Thyroid gland (tissue), 4 donors: ENCODE data around the gene SLC18A2. TPM values are rescaled to one million over a fixed set of nuclear protein-coding genes. Genes with fewer than 3 reads are reported as not detected.

ENCODE experiments used
- DNase-seq, 2 donors: peaks; one replicate each; pipeline ENCODE4 v3.0.0-alpha.2; 2019
- H3K27ac ChIP-seq, 3 donors: fragments of 200-600 bp; sonication (generic); 1 replicate in 2 of 3; 2 replicates in 1 of 3; pipeline ENCODE4 v1.5.1; 2016 to 2019; ENCODE audit warnings: mild to moderate bottlenecking in 1 of 3, moderate library complexity in 1 of 3
- H3K27me3 ChIP-seq: fragments of 200-600 bp; sonication (generic); one replicate; pipeline ENCODE4 v1.5.1; 2019
- H3K36me3 ChIP-seq, 2 donors: fragments of 200-600 bp; sonication (generic); one replicate each; pipeline ENCODE4 v1.5.1; 2016 to 2019
- H3K4me1 ChIP-seq, 2 donors: fragments of 200-600 bp; sonication (generic); one replicate each; pipeline ENCODE4 v1.5.1; 2017 to 2019
- H3K4me3 ChIP-seq, 3 donors: fragments of 200-600 bp; sonication (generic); replicated peaks in 1 of 3; 1 replicate in 2 of 3; 2 replicates in 1 of 3; pipeline ENCODE4 v1.5.1; 2016; ENCODE audit warnings: mild to moderate bottlenecking in 1 of 3
- H3K9me3 ChIP-seq: fragments of 200-600 bp; sonication (generic); one replicate; pipeline ENCODE4 v1.5.1; 2017
- POLR2A ChIP-seq, 2 donors: fragments of 450-650 bp; IDR thresholded peaks; one replicate each; pipeline ENCODE4 v1.6.1; 2017; ENCODE audit warnings: antibody characterized with exemption in 2 of 2, mild to moderate bottlenecking in 2 of 2, moderate library complexity in 1 of 2
- WGBS, 2 donors: methylation state at CpG; one replicate each; pipeline ENCODE4 v1.1.5; 2017; 5-methylcytosine and 5-hydroxymethylcytosine counted together
- intact Hi-C: fragments of 100-400 bp; cut with DNase I; formaldehyde crosslinking; loops from one replicate; pipeline ENCODE4 v1.15.1; 2023
- total RNA-seq, 4 donors: library from RNA; depleted of rRNA; stranded (reverse); fragments of >200 nt; gene quantifications; one replicate each; pipeline ENCODE4 v1.2.3, GENCODE V29; 2016
- TF ChIP-seq, protein P1 (sequence below), 6 experiments: fragments of 200-600 bp in 3 of 6; fragments of 450-650 bp in 3 of 6; sonication (generic) in 3 of 6; IDR thresholded peaks; one replicate each; pipeline ENCODE4 v1.5.1; 2016 to 2019; ENCODE audit warnings: antibody characterized with exemption in 6 of 6, mild to moderate bottlenecking in 2 of 6, inconsistent platforms in 1 of 6, moderate library complexity in 1 of 6

The SLC18A2 gene
- under 1 TPM in 1 of 4 donors, not detected in 3; 0.13 TPM for total RNA-seq

DNA sequence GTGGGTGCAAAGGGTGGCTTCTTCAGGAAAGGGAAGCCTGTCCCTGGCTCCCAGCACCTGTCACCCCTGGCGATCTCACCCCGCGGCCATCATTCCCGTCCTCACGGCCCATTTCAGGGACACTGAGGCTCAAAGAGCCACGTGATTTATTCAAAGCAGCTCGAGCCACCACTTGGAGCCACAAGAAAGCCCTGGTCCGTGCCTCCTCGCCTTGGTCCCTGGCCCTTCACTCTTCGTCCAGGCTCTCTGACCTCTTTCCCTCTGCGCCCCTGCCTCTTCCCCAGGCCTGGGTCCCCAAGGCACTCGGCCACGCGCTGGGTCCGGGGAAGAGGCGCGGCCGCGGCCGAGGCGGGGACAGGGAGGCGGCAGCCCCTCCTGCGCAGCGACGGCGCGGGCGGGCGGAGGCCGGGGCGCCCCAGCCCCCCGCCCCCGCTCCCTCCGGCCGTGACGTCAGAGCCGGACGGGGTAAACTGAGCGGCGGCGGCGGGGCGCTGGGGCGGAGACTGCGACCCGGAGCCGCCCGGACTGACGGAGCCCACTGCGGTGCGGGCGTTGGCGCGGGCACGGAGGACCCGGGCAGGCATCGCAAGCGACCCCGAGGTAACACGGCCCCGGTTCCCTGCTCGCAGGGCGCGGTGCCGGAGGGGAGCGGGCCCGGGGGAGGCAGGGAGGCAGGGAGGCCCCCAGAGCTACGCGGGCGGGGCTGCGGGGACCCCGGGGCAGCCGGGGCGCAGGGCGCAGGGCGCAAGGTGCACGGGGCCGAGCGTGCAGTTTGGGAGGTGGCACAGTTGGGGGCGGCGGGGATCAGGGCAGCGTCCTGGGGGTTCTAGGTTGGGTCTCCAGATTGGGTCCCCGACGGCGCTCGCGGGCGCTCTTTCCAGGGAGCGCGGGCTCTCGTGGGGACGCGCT, at the start of gene SLC18A2:
TSS of gene SLC18A2 (plus strand) at position 494 of the 909 bp plus-strand sequence. CDS start 580 bp downstream, outside the sequence.
- Histone ChIP-seq H3K4me1 (peaks cover 0 to 16% of the 10 kb centered on the region in 2 donors), H3K27ac (no peak within 1 kb of the TSS), H3K4me3 (no peak within 1 kb of the TSS), H3K36me3 (no peaks in the 10 kb centered on the region), H3K9me3 (no peaks in the 10 kb centered on the region), H3K27me3 (peaks cover 15% of the 10 kb centered on the region)
- DNase-seq = no peak
- WGBS, 2 donors = 3 to 4% methylated on average over 27 to 35 of the region's 93 CpGs
- intact Hi-C loops = no loop called here
- TF ChIP-seq, protein P1, sequence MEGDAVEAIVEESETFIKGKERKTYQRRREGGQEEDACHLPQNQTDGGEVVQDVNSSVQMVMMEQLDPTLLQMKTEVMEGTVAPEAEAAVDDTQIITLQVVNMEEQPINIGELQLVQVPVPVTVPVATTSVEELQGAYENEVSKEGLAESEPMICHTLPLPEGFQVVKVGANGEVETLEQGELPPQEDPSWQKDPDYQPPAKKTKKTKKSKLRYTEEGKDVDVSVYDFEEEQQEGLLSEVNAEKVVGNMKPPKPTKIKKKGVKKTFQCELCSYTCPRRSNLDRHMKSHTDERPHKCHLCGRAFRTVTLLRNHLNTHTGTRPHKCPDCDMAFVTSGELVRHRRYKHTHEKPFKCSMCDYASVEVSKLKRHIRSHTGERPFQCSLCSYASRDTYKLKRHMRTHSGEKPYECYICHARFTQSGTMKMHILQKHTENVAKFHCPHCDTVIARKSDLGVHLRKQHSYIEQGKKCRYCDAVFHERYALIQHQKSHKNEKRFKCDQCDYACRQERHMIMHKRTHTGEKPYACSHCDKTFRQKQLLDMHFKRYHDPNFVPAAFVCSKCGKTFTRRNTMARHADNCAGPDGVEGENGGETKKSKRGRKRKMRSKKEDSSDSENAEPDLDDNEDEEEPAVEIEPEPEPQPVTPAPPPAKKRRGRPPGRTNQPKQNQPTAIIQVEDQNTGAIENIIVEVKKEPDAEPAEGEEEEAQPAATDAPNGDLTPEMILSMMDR (IDR thresholded peaks at IDR 0.05) = no peak
- no peak for TF ChIP-seq POLR2A (IDR thresholded peaks at IDR 0.05)

DNA sequence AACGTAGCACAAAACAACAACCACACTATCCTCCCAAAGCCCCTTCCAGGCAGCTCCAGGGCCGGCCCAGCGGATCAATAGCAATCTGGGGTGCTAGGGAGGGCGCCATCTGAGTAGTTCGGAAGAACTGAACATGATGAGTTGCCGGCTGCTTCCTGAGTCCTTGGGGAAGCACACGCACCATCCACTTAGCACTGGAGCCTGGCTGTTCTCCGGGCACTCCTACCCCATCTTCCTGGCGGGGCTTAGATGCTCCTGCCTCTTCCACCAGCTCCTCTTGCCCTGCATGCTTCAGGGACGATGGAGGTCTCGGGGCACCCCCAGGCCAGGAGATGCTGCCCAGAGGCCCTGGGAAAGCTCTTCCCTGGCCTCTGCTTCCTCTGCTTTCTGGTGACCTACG, 43.7 kb upstream of the SLC18A2 start, which contains the start of gene KCNK18:
TSS of gene KCNK18 (plus strand) at position 301 of the 400 bp plus-strand sequence. CDS start at position 301, 0 bp downstream.
- Histone ChIP-seq H3K4me3 (no peak within 1 kb of the TSS), H3K27me3 (no peaks in the 10 kb centered on the region), H3K9me3 (no peaks in the 10 kb centered on the region), H3K27ac (no peak within 1 kb of the TSS), H3K36me3 (no peaks in the 10 kb centered on the region), H3K4me1 (no peaks in the 10 kb centered on the region)
- no peak for DNase-seq
- intact Hi-C loops = no loop called here
- TF ChIP-seq, protein P1 (IDR thresholded peaks at IDR 0.05) = no peak
- TF ChIP-seq POLR2A (IDR thresholded peaks at IDR 0.05) = no peak
- 83 to 88% methylated on average over 10 to 12 of the region's 12 CpGs for WGBS, 2 donors

DNA sequence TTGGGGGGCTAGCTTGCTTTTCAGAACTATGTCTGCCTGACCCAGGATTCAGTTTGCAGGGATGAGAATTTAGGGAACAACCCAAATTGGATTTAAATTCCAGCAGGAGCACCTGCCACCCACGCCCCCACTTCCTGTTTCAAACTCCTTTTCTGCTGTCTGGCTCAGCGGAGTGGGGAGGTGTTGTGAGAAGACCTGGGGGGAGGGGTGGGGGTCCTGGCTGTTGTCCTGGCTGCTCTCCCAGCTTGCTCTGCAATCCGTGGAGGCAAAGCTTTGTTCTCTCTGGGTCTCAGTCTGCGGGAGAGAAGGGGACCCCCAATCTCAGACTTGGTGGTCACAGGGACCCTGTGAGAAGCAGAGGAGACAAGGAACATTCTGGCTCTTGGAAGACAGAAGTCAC, 42.8 kb upstream of the SLC18A2 start:
- H3K27me3 ChIP-seq = no peaks in the 10 kb centered on the region
- H3K4me1 ChIP-seq = no peaks in the 10 kb centered on the region
- no peak overlapping the region for H3K27ac ChIP-seq
- WGBS, 2 donors = 19 to 29% methylated on average over 4 of the region's 4 CpGs
- TF ChIP-seq, protein P1 (IDR thresholded peaks at IDR 0.05) = no peak
- no peak for TF ChIP-seq POLR2A (IDR thresholded peaks at IDR 0.05)
- H3K36me3 ChIP-seq = no peaks in the 10 kb centered on the region
- no peak for DNase-seq
- intact Hi-C loops = no loop called here
- no peak overlapping the region for H3K4me3 ChIP-seq
- no peaks in the 10 kb centered on the region for H3K9me3 ChIP-seq

DNA sequence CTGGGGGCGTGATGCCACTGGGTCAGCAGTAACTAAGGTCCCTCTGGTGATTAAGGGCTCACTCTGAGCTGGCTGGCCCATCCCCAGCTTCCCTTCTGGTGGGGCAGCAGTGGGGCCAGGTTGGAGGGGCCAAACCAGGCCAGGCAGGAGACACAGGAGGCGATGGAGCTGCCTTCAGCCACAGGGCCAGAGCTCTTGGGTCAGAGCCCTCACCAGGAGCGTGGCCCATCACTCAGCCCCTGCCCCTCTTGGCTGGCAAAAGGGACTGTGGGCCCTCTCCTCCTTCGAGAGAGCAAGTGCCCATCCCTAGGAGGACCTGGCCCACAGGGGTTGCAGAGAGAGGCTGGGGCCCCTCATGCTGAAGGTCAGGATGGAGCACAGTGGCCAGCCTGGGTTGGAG, 39.1 kb upstream of the SLC18A2 start:
- Histone ChIP-seq H3K27me3 (no peaks in the 10 kb centered on the region), H3K4me3 (no peak overlapping the region), H3K9me3 (no peaks in the 10 kb centered on the region), H3K4me1 (no peaks in the 10 kb centered on the region), H3K36me3 (no peaks in the 10 kb centered on the region), H3K27ac (no peak overlapping the region)
- DNase-seq = no peak
- 30 to 65% methylated on average over 1 to 2 of the region's 4 CpGs for WGBS, 2 donors
- TF ChIP-seq, protein P1 (IDR thresholded peaks at IDR 0.05) = no peak
- TF ChIP-seq POLR2A (IDR thresholded peaks at IDR 0.05) = no peak
- intact Hi-C loops = no loop called here

DNA sequence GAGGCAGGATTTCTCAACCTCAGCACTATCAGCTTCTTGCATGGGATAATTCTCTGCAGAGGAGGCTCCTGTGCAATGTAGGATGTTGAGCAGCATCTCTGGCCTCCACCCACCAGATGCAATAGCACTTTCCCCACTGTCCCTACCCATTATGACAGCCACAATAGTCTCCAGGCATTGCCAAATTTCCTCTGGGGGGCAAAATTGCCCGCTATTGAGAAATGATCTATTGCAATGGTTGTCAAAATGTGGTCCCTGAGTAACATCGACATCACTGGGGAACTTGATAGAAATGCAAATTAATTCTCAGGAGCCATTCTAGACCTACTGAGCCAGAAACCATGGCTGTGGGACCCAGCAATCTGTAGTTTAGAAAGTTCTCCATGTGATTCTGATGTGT, 36.6 kb upstream of the SLC18A2 start:
- WGBS, 2 donors = 47 to 60% methylated on average over 2 of the region's 2 CpGs
- H3K9me3 ChIP-seq = no peaks in the 10 kb centered on the region
- DNase-seq = no peak
- H3K27me3 ChIP-seq = no peaks in the 10 kb centered on the region
- no peak overlapping the region for H3K27ac ChIP-seq
- intact Hi-C loops = no loop called here
- TF ChIP-seq, protein P1 (IDR thresholded peaks at IDR 0.05) = no peak
- TF ChIP-seq POLR2A (IDR thresholded peaks at IDR 0.05) = no peak
- no peaks in the 10 kb centered on the region for H3K4me1 ChIP-seq
- H3K36me3 ChIP-seq = no peaks in the 10 kb centered on the region
- no peak overlapping the region for H3K4me3 ChIP-seq
